ENCODE data around the gene PPP1CA. TPM values are rescaled to one million over a fixed set of nuclear protein-coding genes. Genes with fewer than 3 reads are reported as not detected.

PPP1CA gene
- total RNA-seq, 1 experiment from 2014 or later = 238 TPM

- TF ChIP-seq REST (IDR thresholded peaks at IDR 0.05; ENCODE audit: low read depth) (no peak), CBX3 (IDR thresholded peaks at IDR 0.05; ENCODE audit: low read depth) (no peak), MAX (IDR thresholded peaks at IDR 0.05) (no peak), EZH2 (IDR thresholded peaks at IDR 0.05) (no peak), ZBTB33 (IDR thresholded peaks at IDR 0.05; ENCODE audit: extremely low read depth, insufficient replicate concordance, low read length) (no peak), ZNF274 (IDR thresholded peaks at IDR 0.05; ENCODE audit: low read depth, low read length) (no peak), SIN3A (IDR thresholded peaks at IDR 0.05; ENCODE audit: low read depth) (no peak), ELF1 (IDR thresholded peaks at IDR 0.05; ENCODE audit: borderline replicate concordance, low read depth) (no peak), CEBPB (IDR thresholded peaks at IDR 0.05; ENCODE audit: low read depth) (no peak), POLR2A (IDR thresholded peaks at IDR 0.05; ENCODE audit: borderline replicate concordance, extremely low read depth, insufficient read depth, insufficient read length) (no peak)
Observed at GRCh38 chr11:67351275-67352005, 50.2 kb downstream of the PPP1CA start (continued).
